SK-N-SH (cell line): ENCODE results near the gene KCNK5. TPM values are rescaled to one million over a fixed set of nuclear protein-coding genes. Genes with fewer than 3 reads are reported as not detected.

Source experiments
- CTCF ChIA-PET: fragments of 300-600, 350-600 bp; formaldehyde crosslinking; extraction: SDS; loops from one replicate; lab custom pipeline; 2021; lab: Yijun Ruan, JAX
- POLR2A ChIA-PET: fragments of 350-600 bp; sonication (Branson Sonifier 250); formaldehyde crosslinking; extraction: SDS; loops from one replicate; lab custom pipeline; 2020; ENCODE audit warnings: antibody characterized with exemption, inconsistent platforms; lab: Yijun Ruan, JAX
- DNase-seq: peaks from one replicate; pipeline ENCODE4 v3.0.0; 2012
- H2AFZ ChIP-seq: fragments of 200-600 bp; sonication (generic); 2 replicates; pipeline ENCODE4 v1.8.1; 2016; ENCODE audit warnings: antibody characterized with exemption, mild to moderate bottlenecking, low read depth
- H3F3A ChIP-seq: fragments of 200-600 bp; sonication (generic); replicated peaks from 2 replicates; pipeline ENCODE3; 2016; ENCODE audit warnings: antibody characterized with exemption, mild to moderate bottlenecking; ENCODE audit not compliant: insufficient read depth
- H3K27ac ChIP-seq, 2 experiments: fragments of 200-500 bp in 1 of 2; fragments of 200-600 bp in 1 of 2; sonication (Bioruptor generic) in 1 of 2; sonication (generic), shearing (Covaris generic) in 1 of 2; 2 replicates each; pipeline versions ENCODE4 v1.5.1 to v1.6.1; 2014 to 2016; ENCODE audit warnings: low read depth in 2 of 2, inconsistent platforms in 1 of 2, low read length in 1 of 2, mild to moderate bottlenecking in 1 of 2, mixed read lengths in 1 of 2
- H3K27me3 ChIP-seq: fragments of 200-600 bp; sonication (generic), shearing (Covaris generic); 2 replicates; pipeline ENCODE4 v1.6.1; 2016; ENCODE audit warnings: mixed run types; ENCODE audit not compliant: insufficient read depth
- H3K36me3 ChIP-seq, 2 experiments: fragments of 200-500 bp in 1 of 2; fragments of 200-600 bp in 1 of 2; sonication (Bioruptor generic) in 1 of 2; sonication (generic) in 1 of 2; replicated peaks in 1 of 2; 2 replicates each; pipeline versions ENCODE3 to v1.5.1; 2014 to 2016; ENCODE audit warnings: low read length in 1 of 2, mild to moderate bottlenecking in 1 of 2; ENCODE audit not compliant: insufficient read depth in 2 of 2, control insufficient read depth in 1 of 2
- H3K4me1 ChIP-seq, 2 experiments: fragments of 200-500 bp in 1 of 2; fragments of 200-600 bp in 1 of 2; sonication (Bioruptor generic) in 1 of 2; sonication (generic), shearing (Covaris generic) in 1 of 2; 2 replicates each; pipeline versions ENCODE4 v1.5.1 to v1.6.1; 2014 to 2016; ENCODE audit warnings: low read depth in 1 of 2, low read length in 1 of 2, mixed run types in 1 of 2; ENCODE audit not compliant: insufficient read depth in 2 of 2, control insufficient read depth in 1 of 2
- H3K4me2 ChIP-seq: fragments of 200-600 bp; sonication (generic), shearing (Covaris generic); 2 replicates; pipeline ENCODE4 v1.6.1; 2017; ENCODE audit warnings: mixed run types
- H3K4me3 ChIP-seq, 2 experiments: fragments of 200-500 bp in 1 of 2; fragments of 200-600 bp in 1 of 2; sonication (Bioruptor generic) in 1 of 2; sonication (generic), shearing (Covaris generic) in 1 of 2; 2 replicates each; pipeline versions ENCODE4 v1.5.1 to v1.8.1; 2014 to 2016; ENCODE audit warnings: low read depth in 2 of 2, inconsistent platforms in 1 of 2, low read length in 1 of 2, mild to moderate bottlenecking in 1 of 2, mixed read lengths in 1 of 2, moderate library complexity in 1 of 2
- H3K79me2 ChIP-seq: fragments of 200-600 bp; sonication (generic); 2 replicates; pipeline ENCODE4 v1.8.1; 2017; ENCODE audit warnings: mild to moderate bottlenecking; ENCODE audit not compliant: insufficient read depth
- H3K9ac ChIP-seq: fragments of 200-600 bp; sonication (generic); 2 replicates; pipeline ENCODE4 v1.6.1; 2017; ENCODE audit warnings: mixed run types
- H3K9me2 ChIP-seq: fragments of 200-600 bp; sonication (generic); 2 replicates; pipeline ENCODE4 v1.6.1; 2017; ENCODE audit warnings: mixed run types
- H3K9me3 ChIP-seq: fragments of 200-600 bp; sonication (generic); 2 replicates; pipeline ENCODE4 v1.6.1; 2017; ENCODE audit warnings: mixed run types, mild to moderate bottlenecking, moderate library complexity
- H4K20me1 ChIP-seq: fragments of 200-600 bp; sonication (generic); 2 replicates; pipeline ENCODE4 v1.6.1; 2017; ENCODE audit warnings: mild to moderate bottlenecking, mixed run types; ENCODE audit not compliant: insufficient read depth
- CHD2 ChIP-seq: fragments of 150-350 bp; IDR thresholded peaks from 2 replicates; pipeline ENCODE4 v1.6.1; 2018; ENCODE audit warnings: low read length; ENCODE audit not compliant: partially characterized antibody
- ELF1 ChIP-seq: IDR thresholded peaks from 2 replicates; pipeline ENCODE4 v1.4.0; 2012
- EP300 ChIP-seq, 2 experiments: IDR thresholded peaks; 2 replicates each; pipeline versions ENCODE4 v1.4.0 to v1.6.1; 2012; ENCODE audit warnings: borderline replicate concordance in 1 of 2, low read depth in 1 of 2, low read length in 1 of 2
- FOSL2 ChIP-seq: IDR thresholded peaks from 2 replicates; pipeline ENCODE4 v1.4.0; 2012; ENCODE audit warnings: low read depth, mild to moderate bottlenecking, moderate library complexity, borderline replicate concordance
- GATA2 ChIP-seq: sonication (generic); formaldehyde crosslinking; IDR thresholded peaks from 2 replicates; pipeline ENCODE4 v1.5.0; 2020; ENCODE audit warnings: mild to moderate bottlenecking, missing genetic modification reagents
- POLR2AphosphoS5 ChIP-seq: IDR thresholded peaks from 2 replicates; pipeline ENCODE4 v1.6.1; 2012; ENCODE audit warnings: low read depth, low read length
- RAD21 ChIP-seq: IDR thresholded peaks from 2 replicates; pipeline ENCODE4 v1.6.1; 2012; ENCODE audit warnings: mild to moderate bottlenecking, low read length
- WGBS: methylation state at CpG from one replicate; pipeline ENCODE4 v1.1.6; 2017; ENCODE audit warnings: low lambda C conversion rate; 5-methylcytosine and 5-hydroxymethylcytosine counted together
- polyA plus RNA-seq, 3 experiments: library from polyadenylated mRNA; depleted of rRNA; stranded (reverse); fragments of >200 nt; gene quantifications; 2 replicates each; pipeline ENCODE4 v1.2.3, GENCODE V29; 2012
- TF ChIP-seq, protein P1 (sequence below): IDR thresholded peaks from 2 replicates; pipeline ENCODE4 v1.6.1; 2012; ENCODE audit warnings: mild to moderate bottlenecking, low read depth, low read length, moderate library complexity

Gene KCNK5
- polyA plus RNA-seq, 1 of the 3 experiments (the other 2 are of a cell fraction): not detected

- no peak overlapping the region for H3K9ac ChIP-seq
- H3K4me3 ChIP-seq: no peak overlapping the region
- no peaks in the 10 kb centered on the region for H3K9me2 ChIP-seq
- no peaks in the 10 kb centered on the region for H4K20me1 ChIP-seq
- no peaks in the 10 kb centered on the region for H3F3A ChIP-seq
- CTCF ChIA-PET: no interaction called here
- H3K4me2 ChIP-seq: no peak overlapping the region
- WGBS: 56% methylated on average over 6 of the region's 6 CpGs
- H3K36me3 ChIP-seq: no peaks in the 10 kb centered on the region
- DNase-seq: no peak
- no peaks in the 10 kb centered on the region for H3K9me3 ChIP-seq
- POLR2A ChIA-PET: no interaction called here
- peaks cover 0 to 8% of the 10 kb centered on the region in 2 experiments; a peak in 1 of 4 replicates for H3K4me1 ChIP-seq
- H3K79me2 ChIP-seq: no peaks in the 10 kb centered on the region
- no peak overlapping the region for H2AFZ ChIP-seq
- H3K27me3 ChIP-seq: no peaks in the 10 kb centered on the region
- no peak overlapping the region for H3K27ac ChIP-seq
- no peak for TF ChIP-seq CHD2
These were observed 3.3 kb downstream of the KCNK5 start for GRCh38 chr6:39225946-39226437.

DNA sequence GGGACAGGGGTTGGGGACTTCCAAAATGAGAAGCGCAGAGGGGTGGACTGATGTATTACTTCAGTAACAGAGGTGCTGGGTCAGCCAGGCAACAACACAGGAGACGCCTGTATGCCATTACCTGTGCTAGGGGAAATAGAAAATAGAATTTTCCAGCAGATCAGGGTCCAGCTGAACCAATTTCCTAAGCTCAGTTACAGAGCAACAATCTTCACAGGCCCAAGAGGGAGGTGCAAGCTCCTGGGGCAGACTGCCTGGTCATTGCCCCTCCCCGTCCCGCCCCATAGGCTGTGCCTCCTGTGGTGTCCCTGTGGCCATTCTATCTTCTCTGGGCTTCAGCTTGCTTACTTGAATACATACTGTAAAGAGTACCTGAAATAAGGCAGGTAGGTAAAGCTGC, 3.7 kb downstream of the KCNK5 start:
- H3K9me3 ChIP-seq: no peaks in the 10 kb centered on the region
- no peak overlapping the region for H2AFZ ChIP-seq
- no peaks in the 10 kb centered on the region for H3K36me3 ChIP-seq
- 58% methylated on average over 4 of the region's 4 CpGs for WGBS
- TF ChIP-seq FOSL2 (no peak), ELF1 (no peak), POLR2AphosphoS5 (no peak), RAD21 (no peak), EP300 (IDR thresholded peaks at IDR 0.05; ENCODE audit: borderline replicate concordance in 1 of 2, low read depth in 1 of 2, low read length in 1 of 2) (no peak), GATA2 (CRISPR knock-in tag) (no peak)
- TF ChIP-seq, protein P1, sequence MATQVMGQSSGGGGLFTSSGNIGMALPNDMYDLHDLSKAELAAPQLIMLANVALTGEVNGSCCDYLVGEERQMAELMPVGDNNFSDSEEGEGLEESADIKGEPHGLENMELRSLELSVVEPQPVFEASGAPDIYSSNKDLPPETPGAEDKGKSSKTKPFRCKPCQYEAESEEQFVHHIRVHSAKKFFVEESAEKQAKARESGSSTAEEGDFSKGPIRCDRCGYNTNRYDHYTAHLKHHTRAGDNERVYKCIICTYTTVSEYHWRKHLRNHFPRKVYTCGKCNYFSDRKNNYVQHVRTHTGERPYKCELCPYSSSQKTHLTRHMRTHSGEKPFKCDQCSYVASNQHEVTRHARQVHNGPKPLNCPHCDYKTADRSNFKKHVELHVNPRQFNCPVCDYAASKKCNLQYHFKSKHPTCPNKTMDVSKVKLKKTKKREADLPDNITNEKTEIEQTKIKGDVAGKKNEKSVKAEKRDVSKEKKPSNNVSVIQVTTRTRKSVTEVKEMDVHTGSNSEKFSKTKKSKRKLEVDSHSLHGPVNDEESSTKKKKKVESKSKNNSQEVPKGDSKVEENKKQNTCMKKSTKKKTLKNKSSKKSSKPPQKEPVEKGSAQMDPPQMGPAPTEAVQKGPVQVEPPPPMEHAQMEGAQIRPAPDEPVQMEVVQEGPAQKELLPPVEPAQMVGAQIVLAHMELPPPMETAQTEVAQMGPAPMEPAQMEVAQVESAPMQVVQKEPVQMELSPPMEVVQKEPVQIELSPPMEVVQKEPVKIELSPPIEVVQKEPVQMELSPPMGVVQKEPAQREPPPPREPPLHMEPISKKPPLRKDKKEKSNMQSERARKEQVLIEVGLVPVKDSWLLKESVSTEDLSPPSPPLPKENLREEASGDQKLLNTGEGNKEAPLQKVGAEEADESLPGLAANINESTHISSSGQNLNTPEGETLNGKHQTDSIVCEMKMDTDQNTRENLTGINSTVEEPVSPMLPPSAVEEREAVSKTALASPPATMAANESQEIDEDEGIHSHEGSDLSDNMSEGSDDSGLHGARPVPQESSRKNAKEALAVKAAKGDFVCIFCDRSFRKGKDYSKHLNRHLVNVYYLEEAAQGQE: no peak
- DNase-seq: no peak
- ChIA-PET POLR2A (no interaction called here), CTCF (no interaction called here)
- no peak overlapping the region for H3K27ac ChIP-seq
- no peaks in the 10 kb centered on the region for H3K79me2 ChIP-seq
- H3K9ac ChIP-seq: no peak overlapping the region
- H3K9me2 ChIP-seq: no peaks in the 10 kb centered on the region
- H3F3A ChIP-seq: no peaks in the 10 kb centered on the region
- no peaks in the 10 kb centered on the region for H4K20me1 ChIP-seq
- no peak overlapping the region for H3K4me3 ChIP-seq
- no peak overlapping the region for H3K4me2 ChIP-seq
- no peaks in the 10 kb centered on the region for H3K27me3 ChIP-seq
- H3K4me1 ChIP-seq: peaks cover 0 to 8% of the 10 kb centered on the region in 2 experiments; a peak in 1 of 4 replicates
